ENCODE results near the gene NCL.
"Not testable (repeated sequence)": the region's sequence is repeated elsewhere in the genome, so short reads cannot be mapped to it uniquely, and the experiment has no call there.

NCL gene

DNA sequence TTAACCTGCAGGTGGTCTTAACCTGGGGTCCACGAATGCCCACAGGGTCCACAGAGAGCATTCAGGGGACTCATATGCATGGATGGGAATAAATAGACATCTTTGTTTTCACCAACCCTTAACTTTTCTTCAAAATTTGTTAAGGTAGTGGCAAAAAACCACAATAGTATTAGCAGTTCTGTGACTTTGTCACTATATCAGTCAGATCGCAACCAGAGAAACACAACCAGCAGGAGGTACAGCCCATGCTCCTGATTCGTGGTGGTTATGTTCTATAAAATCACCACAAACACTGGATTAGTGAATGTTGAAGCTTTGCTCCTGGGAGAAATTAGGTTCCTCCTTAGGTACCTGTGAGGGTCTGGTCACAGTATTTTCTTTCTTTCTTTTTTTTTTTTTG is 37.2 kb downstream of the NCL start:
- DNase-seq, result no peak

- DNase-seq, result no peak
Measured at GRCh38 chr2:231425811-231426703, 38.2 kb downstream of the NCL start.

- no peak for DNase-seq
Measured at GRCh38 chr2:231425291-231425810, 38.9 kb downstream of the NCL start.

- DNase-seq, result no peak
Measured at GRCh38 chr2:231423176-231423575, 41.1 kb downstream of the NCL start.

GRCh38 chr2:231422056-231422455 is 42.2 kb downstream of the NCL start:
- DNase-seq, result no peak

GRCh38 chr2:231421051-231421580 is 43.2 kb downstream of the NCL start:
- no peak for DNase-seq

DNA sequence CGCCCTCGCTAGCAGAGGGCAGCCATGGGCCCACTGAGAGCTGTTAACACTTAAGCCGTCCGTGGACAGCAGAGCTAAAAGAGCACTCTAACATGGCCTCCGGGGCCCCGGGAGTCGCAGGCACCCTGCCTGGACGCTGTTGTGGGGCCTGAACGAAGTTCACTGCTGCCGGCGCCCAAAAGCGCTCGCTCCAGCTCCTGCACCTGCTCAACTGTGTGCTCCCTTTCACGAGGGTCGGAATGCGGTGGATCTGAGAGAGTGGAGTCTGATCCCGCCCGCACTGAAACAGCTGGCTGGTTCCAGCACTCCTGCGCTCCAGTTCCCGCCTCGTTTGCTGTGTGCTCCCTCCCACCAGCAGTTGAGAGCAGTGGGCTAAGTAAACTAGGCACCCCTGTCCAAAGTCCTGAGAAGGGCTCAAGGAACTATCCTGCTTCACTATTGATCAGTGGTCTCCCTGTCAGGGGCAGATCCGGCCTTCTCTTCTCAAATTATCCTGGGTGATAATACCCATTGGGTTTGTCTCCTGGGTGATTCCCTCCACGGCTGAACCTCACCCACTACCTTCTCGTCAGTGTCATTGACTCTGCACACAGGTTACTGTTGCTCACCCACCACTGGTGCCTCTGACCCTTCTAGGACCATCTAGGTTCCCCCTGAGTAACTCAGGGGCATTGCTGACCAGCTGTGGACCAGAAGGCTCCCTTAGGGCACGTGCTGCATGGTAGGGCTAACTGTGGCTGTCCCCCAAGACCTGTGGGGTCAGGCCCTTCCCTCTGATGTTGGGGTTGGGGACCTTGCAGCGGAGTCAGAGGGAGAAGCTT is 45.3 kb downstream of the NCL start:
- no peak for DNase-seq

DNA sequence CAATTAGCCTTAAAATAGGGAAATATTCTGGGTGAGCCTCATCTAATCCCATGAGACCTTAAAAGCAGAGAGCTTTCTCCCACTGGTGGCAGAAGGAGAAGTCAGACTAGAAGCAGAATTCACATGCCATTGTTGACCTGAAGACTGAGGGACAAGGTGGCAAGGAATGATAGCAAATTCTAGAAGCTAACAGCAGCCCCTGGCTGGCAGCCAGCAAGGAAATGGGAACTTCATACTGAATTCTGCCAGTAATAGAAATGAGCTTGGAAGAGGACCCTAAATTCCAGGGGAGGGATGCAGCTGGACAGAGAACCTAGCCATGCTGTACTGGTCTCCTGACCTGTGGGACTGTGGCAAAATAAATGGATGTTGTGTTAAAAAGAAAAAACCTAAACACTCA is 49.3 kb downstream of the NCL start:
- no peak for DNase-seq

GRCh38 chr2:231413921-231414476 is 50.3 kb downstream of the NCL start:
- DNase-seq, result no peak

- DNase-seq, result no peak
Measured at GRCh38 chr2:231413456-231413855, 50.8 kb downstream of the NCL start.

GRCh38 chr2:231412618-231412963 is 51.7 kb downstream of the NCL start:
- no peak for DNase-seq

DNA sequence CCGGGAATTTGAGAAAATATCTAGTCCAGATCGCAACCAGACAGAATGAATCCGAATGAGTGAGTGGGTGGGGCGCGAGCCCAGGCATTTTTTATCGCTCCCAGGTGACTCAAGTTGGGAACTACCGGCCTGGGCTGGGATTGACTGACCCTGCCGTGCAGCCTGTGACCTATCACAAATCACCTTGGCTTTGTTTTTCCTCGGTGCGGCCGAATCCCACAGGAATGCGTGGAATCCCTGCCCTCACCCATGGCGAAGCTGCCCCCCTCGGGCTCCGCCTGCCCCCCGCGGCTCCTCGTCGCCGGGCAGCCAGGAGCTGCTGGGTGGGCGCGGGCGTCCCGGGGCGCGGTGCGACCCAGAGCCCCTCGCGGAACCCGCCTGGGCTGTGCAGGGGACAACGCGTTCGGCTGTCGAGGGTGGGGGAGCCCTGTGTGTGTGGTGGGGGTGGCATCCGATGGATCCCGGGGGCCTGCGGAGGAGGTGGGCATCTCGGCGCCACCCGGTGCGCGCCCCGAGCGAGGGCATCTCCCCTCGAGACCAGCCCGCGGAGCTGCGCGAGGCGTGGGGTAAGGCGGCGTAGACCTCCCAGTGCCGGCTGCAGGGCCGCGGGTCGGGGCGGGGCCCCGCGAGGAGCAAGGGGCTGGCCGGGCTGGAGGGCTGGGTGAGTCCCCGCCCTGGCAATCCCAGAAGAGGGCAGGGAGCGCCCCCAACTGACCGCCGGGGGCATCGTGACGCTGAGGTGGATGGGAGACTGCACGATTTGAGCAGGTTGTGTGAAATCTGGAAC is 52.3 kb downstream of the NCL start:
- peak; percentile 95 for DNase-seq

DNA sequence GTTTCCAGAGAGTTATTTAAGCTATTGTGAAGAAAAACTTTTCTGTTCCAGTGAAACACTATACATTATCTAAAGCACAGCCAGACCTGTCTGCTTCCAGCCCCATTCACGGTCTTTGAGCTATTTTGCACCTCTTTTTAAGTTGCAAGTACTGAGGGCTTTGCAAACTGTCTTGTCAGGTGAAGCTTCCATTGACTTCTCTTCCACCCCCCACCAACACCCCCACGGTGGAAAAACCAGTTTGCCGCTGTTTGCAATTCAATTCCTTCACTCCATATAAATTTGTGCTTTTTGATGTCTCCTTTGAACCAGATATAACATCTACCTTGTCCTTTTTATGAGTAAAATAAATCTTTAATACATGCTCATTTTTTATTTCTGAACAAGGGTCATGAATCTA is 53.0 kb downstream of the NCL start:
- no peak for DNase-seq

DNA sequence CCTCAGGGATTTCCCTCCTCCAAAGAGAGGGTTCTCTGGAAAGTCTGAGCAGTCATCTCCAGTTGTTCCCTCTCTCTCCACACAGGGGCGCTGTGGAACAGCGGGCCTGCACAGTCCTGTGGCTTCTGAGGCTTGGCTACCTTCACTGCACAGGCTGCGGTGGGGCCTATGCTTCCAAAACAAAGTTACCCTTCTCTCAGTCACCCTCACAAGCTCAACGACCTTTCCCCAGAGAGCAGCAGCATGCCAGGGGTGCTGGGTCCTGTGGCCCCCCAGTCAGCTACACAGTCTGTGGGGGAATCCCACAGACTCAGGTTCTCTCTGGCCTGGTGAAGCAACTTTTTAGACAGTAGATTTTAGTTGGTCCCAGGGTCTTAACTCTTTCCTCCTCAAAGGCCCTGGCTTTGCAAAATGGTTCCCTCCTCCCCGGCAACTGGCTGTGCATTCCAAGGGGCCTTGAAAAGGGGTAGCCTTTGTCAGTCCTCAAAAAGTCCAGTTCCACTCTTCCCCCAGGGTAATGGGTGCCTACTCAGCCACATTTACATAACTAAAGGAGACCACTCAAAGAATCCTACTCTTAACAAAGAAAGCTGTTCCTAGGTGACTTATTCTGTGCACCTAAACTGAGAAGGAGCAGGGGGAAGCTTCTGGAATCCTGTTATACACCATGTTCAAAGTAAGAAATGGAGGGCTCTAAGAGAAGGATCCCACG is 53.8 kb downstream of the NCL start:
- no peak for DNase-seq

DNA sequence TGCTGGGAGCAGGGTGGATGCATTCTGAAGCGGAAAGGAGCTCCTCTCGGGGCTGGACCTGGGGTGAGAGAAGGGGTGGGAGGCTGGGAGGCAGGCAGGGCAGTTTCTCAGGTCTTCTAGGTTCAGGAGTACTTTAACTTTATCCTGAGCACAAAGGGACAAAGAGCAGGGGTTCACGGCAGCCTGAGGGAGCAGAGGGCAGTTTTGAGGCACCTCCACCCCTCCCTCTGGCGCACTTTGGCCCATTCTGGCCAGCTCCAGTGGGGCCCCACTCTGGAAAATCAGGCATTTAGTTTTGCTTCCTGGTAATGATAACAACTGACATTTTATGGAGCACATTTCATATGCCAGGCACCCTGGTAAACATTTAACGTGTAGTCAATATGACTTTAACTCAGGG is 54.5 kb downstream of the NCL start:
- DNase-seq, result no peak

DNA sequence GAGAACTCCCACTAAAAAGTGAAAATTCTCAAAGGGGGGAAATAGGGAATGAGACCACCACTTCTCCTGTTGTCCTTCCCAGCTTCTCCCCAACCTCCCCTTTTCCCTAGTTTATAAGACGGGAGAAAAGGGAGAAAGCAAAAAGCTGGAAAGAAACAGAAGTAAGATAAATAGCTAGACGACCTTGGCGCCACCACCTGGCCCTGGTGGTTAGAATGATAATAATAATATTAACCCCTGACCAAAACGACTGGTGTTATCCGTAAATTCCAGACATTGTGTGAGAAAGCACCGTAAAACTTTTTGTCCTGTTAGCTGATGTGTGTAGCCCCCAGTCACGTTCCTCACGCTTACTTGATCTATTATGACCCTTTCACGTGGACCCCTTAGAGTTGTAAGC is 56.0 kb downstream of the NCL start:
- DNase-seq, result not testable (repeated sequence)

- not testable (repeated sequence) for DNase-seq
Measured at GRCh38 chr2:231407686-231408085, 56.6 kb downstream of the NCL start.

DNA sequence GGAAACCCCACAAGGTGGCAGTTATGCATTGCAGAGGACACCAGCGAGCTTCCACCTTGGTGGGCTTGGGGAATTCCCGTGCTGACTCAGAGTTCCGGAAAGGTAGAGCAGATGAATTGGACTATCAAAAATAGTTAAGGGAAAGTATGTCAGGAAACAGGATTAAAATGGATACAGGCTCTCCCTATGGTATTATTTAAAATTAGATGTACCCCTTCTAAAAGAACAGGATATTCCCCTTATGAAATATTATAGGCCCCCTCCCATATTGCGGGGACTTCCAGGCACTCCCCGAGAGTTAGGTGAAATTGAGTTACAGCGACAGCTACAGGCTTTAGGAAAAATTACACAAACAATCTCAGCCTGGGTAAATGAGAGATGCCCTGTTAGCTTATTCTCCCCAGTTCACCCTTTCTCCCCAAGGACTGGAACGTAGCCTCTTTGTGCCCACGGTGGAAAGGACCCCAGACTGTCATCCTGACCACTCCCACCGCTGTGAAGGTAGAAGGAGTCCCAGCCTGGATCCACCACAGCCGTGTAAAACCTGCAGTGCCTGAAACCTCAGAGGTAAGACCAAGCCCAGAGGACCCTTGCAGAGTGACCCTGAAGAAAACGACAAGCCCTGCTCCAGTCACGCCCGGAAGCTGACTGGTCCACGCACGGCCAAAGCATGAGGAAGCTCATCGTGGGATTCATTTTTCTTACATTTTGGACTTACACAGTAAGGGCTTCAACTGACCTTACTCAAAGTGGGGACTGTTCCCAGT is 58.5 kb downstream of the NCL start:
- not testable (repeated sequence) for DNase-seq

DNA sequence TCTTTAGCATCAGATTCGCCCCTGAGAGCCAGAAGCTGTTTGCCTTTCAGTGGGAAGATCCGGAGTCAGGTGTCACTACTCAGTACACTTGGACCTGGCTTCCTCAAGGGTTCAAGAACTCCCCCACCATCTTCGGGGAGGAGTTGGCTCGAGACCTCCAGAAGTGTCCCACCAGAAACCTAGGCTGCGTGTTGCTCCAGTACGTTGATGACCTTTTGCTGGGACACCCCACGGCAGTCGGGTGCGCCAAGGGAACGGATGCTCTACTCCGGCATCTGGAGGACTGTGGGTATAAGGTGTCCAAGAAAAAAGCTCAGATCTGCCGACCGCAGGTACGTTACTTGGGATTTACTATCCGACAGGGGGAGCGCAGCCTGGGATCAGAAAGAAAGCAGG is 60.1 kb downstream of the NCL start:
- DNase-seq, result not testable (repeated sequence)

Measured in right forelimb (tissue), 1 donor.